GM06990 (cell line): ENCODE results near the gene URM1.

Experiments
- DNase-seq: peaks from one replicate; pipeline ENCODE4 v3.0.0-alpha.2; 2011; ENCODE audit not compliant: insufficient read length; ENCODE audit errors: extremely low read depth
- H3K27me3 ChIP-seq: replicated peaks from 2 replicates; pipeline ENCODE4 v1.6.0; 2011; ENCODE audit warnings: low read length; ENCODE audit not compliant: control insufficient read depth, insufficient read depth
- H3K36me3 ChIP-seq: 2 replicates; pipeline ENCODE4 v1.5.1; 2011; ENCODE audit warnings: low read length; ENCODE audit not compliant: control insufficient read depth, insufficient read depth
- H3K4me3 ChIP-seq: replicated peaks from 2 replicates; pipeline ENCODE4 v1.5.1; 2011; ENCODE audit warnings: low read depth, mild to moderate bottlenecking, control low read depth, low read length
- TF ChIP-seq, protein P1 (sequence below): IDR thresholded peaks from 2 replicates; pipeline ENCODE4 v1.5.1; 2011; ENCODE audit warnings: low read length, control low read depth, mild to moderate bottlenecking, inconsistent platforms; ENCODE audit not compliant: insufficient read depth, poor library complexity, severe bottlenecking

URM1 gene

DNA sequence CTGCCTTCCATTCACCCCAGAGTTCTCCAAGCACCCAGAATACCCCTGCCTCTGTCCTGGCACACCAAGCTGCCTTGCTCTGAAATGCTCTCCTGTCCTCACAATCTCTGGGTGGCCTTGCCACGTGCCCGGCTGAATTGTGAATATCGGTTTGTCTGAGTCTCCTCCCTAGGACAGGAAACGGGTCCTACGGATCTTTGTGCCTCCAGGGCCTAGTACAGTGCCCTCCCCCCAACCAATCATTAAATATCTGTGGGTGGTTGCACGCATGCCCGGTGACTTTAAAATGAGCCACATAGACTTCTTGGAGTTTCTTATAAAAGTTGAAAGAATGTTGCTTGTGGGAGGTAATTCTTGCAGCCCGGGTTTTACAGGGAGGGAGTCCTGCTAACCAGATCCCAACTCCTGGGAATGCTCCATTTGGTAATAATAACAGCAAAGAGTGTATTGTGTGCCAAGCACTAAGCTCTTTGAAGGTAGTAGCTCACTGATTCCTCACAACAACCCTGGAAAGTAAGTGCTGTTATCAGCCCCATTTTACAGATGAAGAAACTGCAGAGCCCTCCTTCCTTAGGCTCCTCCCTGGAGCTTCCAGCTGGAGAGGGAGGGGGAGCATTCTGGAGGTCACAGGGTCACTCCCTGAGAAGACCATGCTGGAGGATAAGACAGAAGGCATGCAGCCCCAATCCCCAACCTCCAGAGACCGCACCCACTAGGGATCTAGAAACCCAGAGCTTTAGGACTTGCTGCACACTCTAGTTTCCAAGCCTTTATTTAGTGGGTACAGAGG is 23.4 kb downstream of the URM1 start:
- no peak for DNase-seq
- TF ChIP-seq, protein P1, sequence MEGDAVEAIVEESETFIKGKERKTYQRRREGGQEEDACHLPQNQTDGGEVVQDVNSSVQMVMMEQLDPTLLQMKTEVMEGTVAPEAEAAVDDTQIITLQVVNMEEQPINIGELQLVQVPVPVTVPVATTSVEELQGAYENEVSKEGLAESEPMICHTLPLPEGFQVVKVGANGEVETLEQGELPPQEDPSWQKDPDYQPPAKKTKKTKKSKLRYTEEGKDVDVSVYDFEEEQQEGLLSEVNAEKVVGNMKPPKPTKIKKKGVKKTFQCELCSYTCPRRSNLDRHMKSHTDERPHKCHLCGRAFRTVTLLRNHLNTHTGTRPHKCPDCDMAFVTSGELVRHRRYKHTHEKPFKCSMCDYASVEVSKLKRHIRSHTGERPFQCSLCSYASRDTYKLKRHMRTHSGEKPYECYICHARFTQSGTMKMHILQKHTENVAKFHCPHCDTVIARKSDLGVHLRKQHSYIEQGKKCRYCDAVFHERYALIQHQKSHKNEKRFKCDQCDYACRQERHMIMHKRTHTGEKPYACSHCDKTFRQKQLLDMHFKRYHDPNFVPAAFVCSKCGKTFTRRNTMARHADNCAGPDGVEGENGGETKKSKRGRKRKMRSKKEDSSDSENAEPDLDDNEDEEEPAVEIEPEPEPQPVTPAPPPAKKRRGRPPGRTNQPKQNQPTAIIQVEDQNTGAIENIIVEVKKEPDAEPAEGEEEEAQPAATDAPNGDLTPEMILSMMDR: no peak
- H3K36me3 ChIP-seq: peaks cover 8% of the 10 kb centered on the region
- H3K4me3 ChIP-seq: no peak overlapping the region
- H3K27me3 ChIP-seq: no peaks in the 10 kb centered on the region; the same call in 1 of the 2 replicates

DNA sequence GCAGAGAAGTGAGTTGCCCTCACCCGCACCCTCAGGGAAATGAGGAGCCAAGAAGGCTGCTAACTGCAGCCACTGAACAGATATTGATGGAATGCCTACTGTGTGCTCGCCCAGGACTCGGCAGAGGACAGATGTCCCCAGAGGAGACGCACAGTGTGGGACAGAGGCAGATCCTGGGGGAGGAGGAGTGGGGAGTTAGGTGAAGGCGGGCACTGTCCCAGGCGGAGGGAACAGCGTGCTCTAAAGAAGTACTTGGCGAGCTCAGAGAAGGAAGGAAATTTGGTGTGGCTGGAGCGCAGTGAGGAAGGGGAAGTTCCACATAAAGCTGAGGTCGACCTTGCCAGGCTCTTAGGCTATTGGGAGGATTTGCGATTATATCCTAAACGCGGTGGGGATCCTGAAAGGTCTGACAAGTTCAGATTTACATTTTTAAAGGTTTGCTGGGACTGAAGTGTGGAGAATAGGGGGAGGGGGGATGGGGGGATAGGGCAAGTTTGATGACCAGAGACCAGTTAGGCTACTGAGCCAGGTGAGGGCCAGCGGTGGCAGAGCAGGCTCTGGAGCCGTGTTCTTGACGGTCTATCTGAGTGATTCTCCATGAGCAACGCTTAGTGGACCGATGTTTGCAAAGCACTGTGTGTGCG is 25.9 kb downstream of the URM1 start:
- no peaks in the 10 kb centered on the region; the same call in 1 of the 2 replicates for H3K27me3 ChIP-seq
- TF ChIP-seq, protein P1: no peak
- no peak overlapping the region for H3K4me3 ChIP-seq
- no peak for DNase-seq
- H3K36me3 ChIP-seq: no peaks in the 10 kb centered on the region

DNA sequence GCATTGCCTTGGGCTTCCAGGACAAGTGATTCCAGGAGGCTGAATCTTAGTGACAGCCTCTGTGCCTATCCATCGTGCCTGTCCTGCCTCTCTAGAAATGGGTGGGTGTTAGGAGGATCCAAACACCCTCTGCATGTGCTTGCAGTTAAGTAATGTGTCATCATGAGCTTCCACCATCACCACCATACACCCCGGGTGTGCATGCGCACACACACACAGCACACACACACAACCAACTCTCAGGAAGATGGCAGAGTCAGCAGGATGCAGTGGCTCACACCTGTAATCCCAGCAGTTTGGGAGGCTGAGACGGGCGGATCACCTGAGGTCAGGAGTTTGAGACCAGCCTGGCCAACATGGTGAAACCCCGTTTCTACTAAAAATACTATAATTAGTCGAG is 26.7 kb downstream of the URM1 start:
- Histone ChIP-seq H3K27me3 (no peaks in the 10 kb centered on the region; the same call in 1 of the 2 replicates), H3K36me3 (no peaks in the 10 kb centered on the region), H3K4me3 (no peak overlapping the region)
- no peak for DNase-seq
- TF ChIP-seq, protein P1: no peak

DNA sequence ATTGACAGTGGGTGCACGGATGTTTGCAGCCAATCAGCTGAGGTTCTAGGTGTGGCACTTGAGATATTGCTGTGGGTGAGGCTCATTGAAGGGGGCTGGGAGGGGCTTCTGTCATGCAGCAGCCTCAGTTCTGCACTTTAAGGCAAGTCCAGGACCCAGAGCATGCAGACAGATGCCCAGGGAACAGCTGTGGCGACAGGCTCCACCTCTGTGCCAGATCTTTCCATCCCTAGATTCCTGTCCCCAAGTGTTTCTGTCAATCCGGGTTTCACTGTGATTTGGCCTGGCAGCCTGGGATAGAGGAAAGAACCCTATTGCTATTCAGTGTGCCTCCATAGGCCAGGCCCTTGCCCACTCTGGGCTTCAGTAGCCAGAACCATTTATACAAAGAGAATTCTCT is 28.7 kb downstream of the URM1 start:
- no peaks in the 10 kb centered on the region; the same call in 1 of the 2 replicates for H3K27me3 ChIP-seq
- TF ChIP-seq, protein P1: no peak
- no peak for DNase-seq
- H3K36me3 ChIP-seq: no peaks in the 10 kb centered on the region
- no peak overlapping the region for H3K4me3 ChIP-seq

DNA sequence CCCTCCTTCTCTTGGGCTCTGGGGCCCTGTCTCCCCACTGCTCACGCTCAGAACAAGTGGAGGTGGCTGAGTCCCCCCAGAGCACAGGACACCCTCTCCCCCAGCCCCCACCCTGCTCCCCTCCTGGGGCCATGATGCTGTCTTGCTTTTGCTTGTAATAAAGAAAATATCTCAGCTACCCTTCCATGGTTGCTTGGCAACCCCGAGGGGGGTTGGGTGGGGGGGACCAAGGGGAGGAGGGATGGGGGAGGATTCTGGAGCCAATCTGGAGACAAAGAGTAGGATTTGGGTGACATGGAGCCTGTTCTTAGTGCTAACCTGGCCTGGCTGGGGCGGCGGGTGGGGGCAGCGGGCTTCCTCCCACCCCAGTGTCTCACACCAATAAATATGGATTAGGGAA is 33.4 kb downstream of the URM1 start:
- Histone ChIP-seq H3K4me3 (no peak overlapping the region), H3K27me3 (no peaks in the 10 kb centered on the region; the same call in none of the 2 replicates), H3K36me3 (no peaks in the 10 kb centered on the region)
- DNase-seq: no peak
- TF ChIP-seq, protein P1: no peak
